Lower leg skin (tissue), 3 donors: ENCODE measurements around the gene BUB3.

Experiments used
- CTCF ChIP-seq, 3 donors: fragments of 450-650 bp; IDR thresholded peaks; one replicate each; pipeline ENCODE4 v1.5.1; 2016; ENCODE audit warnings: antibody characterized with exemption in 3 of 3, mild to moderate bottlenecking in 3 of 3, moderate library complexity in 2 of 3
- POLR2A ChIP-seq, 2 donors: fragments of 450-650 bp; IDR thresholded peaks; one replicate each; pipeline ENCODE4 v1.6.1; 2016 to 2017; ENCODE audit warnings: antibody characterized with exemption in 2 of 2, mild to moderate bottlenecking in 1 of 2, moderate library complexity in 1 of 2

GRCh38 chr10:123147635-123148413 is 6.4 kb upstream of the BUB3 start, which contains the start of gene HMX2:
- TF ChIP-seq CTCF (IDR thresholded peaks at IDR 0.05) = no peak
- TF ChIP-seq POLR2A (IDR thresholded peaks at IDR 0.05) = no peak
